Activated B cell treated with CpG ODN at 0.5 μM for 24 hours (primary cell): ENCODE data around the gene ALX3. TPM values are rescaled to one million over a fixed set of nuclear protein-coding genes. Genes with fewer than 3 reads are reported as not detected.

ENCODE experiments used
- ATAC-seq: fragments of 200-7000 bp; cut with Tn5 transposase; one replicate; pipeline ENCODE4 v1.10.0; 2021; ENCODE audit warnings: low read depth, mild to moderate bottlenecking, moderate library complexity
- CTCF ChIA-PET: fragments of 350-600 bp; sonication (Branson Sonifier 250); formaldehyde crosslinking; loops from one replicate; lab custom pipeline; 2021; ENCODE audit warnings: antibody characterized with exemption; lab: Charles Lee
- POLR2A ChIA-PET: fragments of 350-600 bp; sonication (Branson Sonifier 250); formaldehyde crosslinking; loops from one replicate; lab custom pipeline; 2021; ENCODE audit warnings: antibody characterized with exemption; lab: Charles Lee
- DNase-seq: peaks from one replicate; pipeline ENCODE4 v3.0.0; 2022
- H3K27ac Mint-ChIP-seq: one replicate; pipeline ENCODE4 v1.8.0; 2020; ENCODE audit warnings: mixed read lengths
- H3K27me3 Mint-ChIP-seq: one replicate; pipeline ENCODE4 v1.8.0; 2021; ENCODE audit warnings: mixed read lengths
- H3K36me3 Mint-ChIP-seq: one replicate; pipeline ENCODE4 v1.8.0; 2021; ENCODE audit warnings: low read depth, mixed read lengths
- H3K4me1 Mint-ChIP-seq: one replicate; pipeline ENCODE4 v1.8.0; 2021; ENCODE audit warnings: mixed read lengths
- H3K4me3 Mint-ChIP-seq: one replicate; pipeline ENCODE4 v1.8.0; 2020; ENCODE audit warnings: mild to moderate bottlenecking, mixed read lengths
- H3K9me3 Mint-ChIP-seq: one replicate; pipeline ENCODE4 v1.8.0; 2020; ENCODE audit warnings: mixed read lengths
- intact Hi-C: fragments of 100-400 bp; cut with micrococcal nuclease; formaldehyde crosslinking; loops from one replicate; pipeline ENCODE4 v1.15.1; 2024
- total RNA-seq: library from RNA; stranded (reverse); gene quantifications from 2 replicates; pipeline ENCODE4 v1.2.3, GENCODE V29; 2022
- TF ChIP-seq, protein P1 (sequence below): fragments of 200-600 bp; IDR thresholded peaks from one replicate; pipeline ENCODE4 v1.8.0; 2022; ENCODE audit warnings: antibody characterized with exemption, mild to moderate bottlenecking

ALX3 gene
- total RNA-seq, 1 donor from 2014 or later = not detected

DNA sequence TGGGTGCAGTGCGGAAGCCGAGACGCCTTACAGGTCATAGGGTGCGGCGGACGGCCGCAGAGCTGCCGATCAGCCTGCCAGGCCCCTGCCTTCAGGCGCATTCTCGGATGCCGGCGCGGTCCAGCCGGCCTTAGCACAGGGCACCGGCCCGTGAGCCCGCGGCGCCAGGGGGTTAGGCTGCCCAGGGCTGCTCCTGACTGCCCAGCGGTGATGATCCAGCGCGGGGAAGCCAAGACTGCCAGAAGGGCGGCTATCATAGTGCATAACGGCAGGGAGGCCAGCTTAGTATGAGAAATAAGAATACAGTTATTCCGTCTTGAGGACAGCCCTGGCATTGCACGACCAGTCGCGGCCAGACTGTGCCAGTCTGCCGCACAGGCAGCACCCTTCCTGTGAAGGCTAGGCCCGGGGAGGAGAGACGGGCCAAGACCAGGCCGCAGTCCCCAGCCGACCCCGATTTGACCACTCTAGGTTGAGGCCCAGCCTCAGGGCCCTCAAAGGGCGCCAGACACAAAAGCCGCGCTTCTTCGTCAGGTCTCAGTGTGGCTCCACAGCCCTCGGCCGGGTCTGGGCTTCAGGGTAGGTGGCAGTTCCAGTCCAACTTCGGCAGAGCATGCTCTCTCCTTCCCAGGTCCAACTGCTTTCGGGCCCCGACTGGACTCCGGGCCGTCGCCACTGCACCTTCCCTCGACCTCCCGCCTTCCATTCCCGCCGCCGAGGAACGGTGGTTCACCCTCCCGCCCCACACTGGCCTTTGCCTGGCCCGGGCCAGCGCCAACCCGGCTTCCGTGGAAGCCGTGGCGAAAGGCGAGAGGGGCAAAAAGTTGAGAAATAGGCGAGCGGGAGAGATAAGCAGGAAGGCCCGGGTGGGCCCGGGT, 829 bp downstream of the ALX3 start:
- Mint-ChIP-seq H3K36me3 (no peaks in the 10 kb centered on the region), H3K9me3 (no peaks in the 10 kb centered on the region), H3K27me3 (peaks cover 46% of the 10 kb centered on the region), H3K27ac (no peak overlapping the region), H3K4me1 (peaks cover 23% of the 10 kb centered on the region), H3K4me3 (peak overlapping the region; percentile 73)
- ATAC-seq (peak; percentile 38), DNase-seq (peak; percentile 33)
- POLR2A ChIA-PET = interaction anchor here (1.2 to 2.0 kb wide), 2 partner anchors 18 to 35 kb away, joined by 3 to 8 read pairs; partner anchors contain the start of gene STRIP1
- intact Hi-C loops = loop anchor here (1.0 to 5.0 kb wide), 2 partner anchors 15 to 33 kb away; no protein-coding TSS in a partner anchor
- CTCF ChIA-PET = interaction anchor here (0.6 kb wide), 1 partner anchor 35 kb away, joined by 3 read pairs; no protein-coding TSS in a partner anchor
- TF ChIP-seq, protein P1, sequence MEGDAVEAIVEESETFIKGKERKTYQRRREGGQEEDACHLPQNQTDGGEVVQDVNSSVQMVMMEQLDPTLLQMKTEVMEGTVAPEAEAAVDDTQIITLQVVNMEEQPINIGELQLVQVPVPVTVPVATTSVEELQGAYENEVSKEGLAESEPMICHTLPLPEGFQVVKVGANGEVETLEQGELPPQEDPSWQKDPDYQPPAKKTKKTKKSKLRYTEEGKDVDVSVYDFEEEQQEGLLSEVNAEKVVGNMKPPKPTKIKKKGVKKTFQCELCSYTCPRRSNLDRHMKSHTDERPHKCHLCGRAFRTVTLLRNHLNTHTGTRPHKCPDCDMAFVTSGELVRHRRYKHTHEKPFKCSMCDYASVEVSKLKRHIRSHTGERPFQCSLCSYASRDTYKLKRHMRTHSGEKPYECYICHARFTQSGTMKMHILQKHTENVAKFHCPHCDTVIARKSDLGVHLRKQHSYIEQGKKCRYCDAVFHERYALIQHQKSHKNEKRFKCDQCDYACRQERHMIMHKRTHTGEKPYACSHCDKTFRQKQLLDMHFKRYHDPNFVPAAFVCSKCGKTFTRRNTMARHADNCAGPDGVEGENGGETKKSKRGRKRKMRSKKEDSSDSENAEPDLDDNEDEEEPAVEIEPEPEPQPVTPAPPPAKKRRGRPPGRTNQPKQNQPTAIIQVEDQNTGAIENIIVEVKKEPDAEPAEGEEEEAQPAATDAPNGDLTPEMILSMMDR = no peak

DNA sequence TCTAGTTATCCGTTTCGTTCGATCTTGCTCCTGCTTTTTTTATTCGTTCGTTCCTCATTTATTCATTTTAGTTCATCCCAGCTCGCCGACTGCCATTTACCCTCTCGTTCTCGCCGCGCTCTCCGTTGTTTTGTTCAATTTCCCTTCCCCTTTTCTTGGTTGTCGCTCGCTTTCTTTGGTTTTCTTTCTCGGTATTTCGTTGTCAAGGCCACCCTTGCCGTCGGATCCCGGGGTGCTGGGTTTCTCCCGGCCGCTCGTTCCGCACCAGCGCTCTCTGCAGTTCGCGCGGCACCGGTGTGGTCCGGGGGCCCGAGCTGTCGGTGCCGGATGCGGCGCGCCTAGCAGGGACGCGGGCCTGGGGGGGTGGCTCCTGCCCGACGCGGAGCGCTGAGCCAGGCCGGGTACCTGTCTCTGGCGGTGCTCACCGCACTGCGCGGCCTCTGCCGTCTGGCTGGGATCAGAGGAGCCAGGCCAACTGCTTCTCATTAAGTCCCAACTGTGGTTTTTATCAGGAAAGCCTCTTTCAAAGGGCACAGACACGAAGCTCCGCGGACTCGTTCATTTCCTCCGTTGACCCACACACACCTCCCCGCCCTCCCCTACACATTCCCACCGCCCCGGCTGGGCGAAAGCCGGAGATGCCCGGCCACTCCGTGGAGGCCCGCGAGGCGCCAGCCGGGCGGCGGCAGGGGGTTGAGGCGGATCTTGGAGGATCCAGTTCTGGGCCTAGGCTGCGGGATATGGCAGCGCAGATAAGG, 1.6 kb downstream of the ALX3 start:
- Mint-ChIP-seq H3K4me3 (peak overlapping the region; percentile 76), H3K27me3 (peaks cover 43% of the 10 kb centered on the region), H3K27ac (no peak overlapping the region), H3K4me1 (peaks cover 23% of the 10 kb centered on the region), H3K9me3 (no peaks in the 10 kb centered on the region), H3K36me3 (no peaks in the 10 kb centered on the region)
- intact Hi-C loops = loop anchor here (1.0 to 5.0 kb wide), 2 partner anchors 15 to 33 kb away; no protein-coding TSS in a partner anchor
- DNase-seq = peak; percentile 40
- ATAC-seq = peak; percentile 29
- TF ChIP-seq, protein P1 = no peak
- ChIA-PET POLR2A (interaction anchor here (1.2 to 2.0 kb wide), 2 partner anchors 19 to 34 kb away, joined by 3 to 8 read pairs; partner anchors contain the start of gene STRIP1), CTCF (interaction anchor here (0.6 kb wide), 1 partner anchor 36 kb away, joined by 3 read pairs; no protein-coding TSS in a partner anchor)

DNA sequence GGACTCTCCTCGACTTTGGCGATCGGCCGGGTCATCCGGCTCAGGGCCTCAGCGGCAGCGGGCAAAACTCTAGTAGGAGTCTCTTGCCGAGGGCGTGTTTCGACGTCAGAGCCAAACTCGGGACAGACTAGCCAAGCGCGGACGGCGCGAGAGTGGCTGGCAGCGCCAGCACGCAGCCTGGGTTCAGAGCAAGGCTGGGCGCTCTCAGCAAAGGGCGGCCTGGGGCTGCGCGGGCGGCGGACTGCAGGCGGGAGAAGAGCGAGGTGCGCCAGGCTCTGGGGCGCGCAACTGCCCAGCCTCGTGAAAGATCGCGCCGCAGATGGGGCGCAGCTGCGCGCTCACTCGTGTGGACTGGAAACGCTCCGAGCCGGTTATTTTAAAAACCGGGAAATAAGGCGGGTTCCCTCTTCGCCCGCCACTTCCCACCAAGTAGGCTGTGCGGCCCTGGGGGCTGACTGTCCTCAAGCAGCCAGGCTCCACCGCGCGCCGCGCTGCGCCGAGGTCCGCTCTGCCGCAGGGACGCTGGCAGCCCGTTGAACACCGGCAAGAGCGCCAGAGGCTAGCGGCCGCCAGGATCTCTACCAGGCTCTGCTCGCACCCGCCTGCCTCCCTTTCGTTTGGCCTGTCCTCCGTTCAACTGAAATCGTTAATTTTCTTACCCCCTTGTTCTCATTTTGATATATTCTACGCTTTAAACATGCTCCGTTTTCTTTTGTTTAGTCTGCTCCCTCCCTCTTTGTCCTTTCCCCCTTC, 2.4 kb downstream of the ALX3 start:
- intact Hi-C loops = loop anchor here (5.0 kb wide), 1 partner anchor 34 kb away; no protein-coding TSS in a partner anchor
- Mint-ChIP-seq H3K27me3 (peaks cover 41% of the 10 kb centered on the region), H3K27ac (no peak overlapping the region), H3K36me3 (no peaks in the 10 kb centered on the region), H3K4me3 (peak overlapping the region; percentile 76), H3K4me1 (peaks cover 23% of the 10 kb centered on the region), H3K9me3 (no peaks in the 10 kb centered on the region)
- TF ChIP-seq, protein P1 = no peak
- ChIA-PET CTCF (interaction anchor here (1.2 kb wide), 1 partner anchor 38 kb away, joined by 3 read pairs; no protein-coding TSS in a partner anchor), POLR2A (interaction anchor here (1.2 to 2.0 kb wide), 2 partner anchors 20 to 34 kb away, joined by 3 to 8 read pairs; partner anchors contain the start of gene STRIP1)
- ATAC-seq = peak; percentile 36
- no peak for DNase-seq

DNA sequence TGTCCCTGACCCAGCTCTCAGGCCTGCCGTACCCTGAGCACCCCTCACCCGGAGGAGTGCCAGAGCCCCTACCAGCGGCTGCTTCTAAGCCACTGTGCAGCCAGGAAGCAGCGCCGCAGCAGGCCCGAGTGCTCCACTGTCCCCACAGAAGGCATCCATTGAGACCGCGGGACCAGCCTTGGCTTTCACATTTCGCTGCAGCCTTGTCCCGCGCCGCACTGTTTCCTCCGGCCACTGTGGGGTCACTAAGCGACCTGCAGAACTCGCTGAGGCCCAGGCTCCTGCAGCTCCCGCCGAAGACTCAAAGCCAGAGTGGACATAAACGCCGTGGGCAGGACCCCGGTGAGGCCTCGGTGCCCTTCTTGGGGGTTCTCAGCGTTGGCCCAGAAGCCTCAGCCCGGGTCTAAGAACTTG, 3.0 kb downstream of the ALX3 start:
- DNase-seq = no peak
- POLR2A ChIA-PET = no interaction called here
- H3K27ac Mint-ChIP-seq = no peak overlapping the region
- peaks cover 23% of the 10 kb centered on the region for H3K4me1 Mint-ChIP-seq
- intact Hi-C loops = loop anchor here (5.0 kb wide), 1 partner anchor 35 kb away; no protein-coding TSS in a partner anchor
- H3K4me3 Mint-ChIP-seq = peak overlapping the region; percentile 64
- H3K27me3 Mint-ChIP-seq = peaks cover 41% of the 10 kb centered on the region
- ATAC-seq = no peak
- CTCF ChIA-PET = interaction anchor here (1.2 kb wide), 1 partner anchor 38 kb away, joined by 3 read pairs; no protein-coding TSS in a partner anchor
- TF ChIP-seq, protein P1 = no peak
- no peaks in the 10 kb centered on the region for H3K9me3 Mint-ChIP-seq
- H3K36me3 Mint-ChIP-seq = no peaks in the 10 kb centered on the region
